HG03159 (cell line): ENCODE data around the gene TBC1D5.
"Not testable (repeated sequence)": the region's sequence is repeated elsewhere in the genome, so short reads cannot be mapped to it uniquely, and the experiment has no call there.

Source experiments
- ATAC-seq: cut with Tn5 transposase; IDR thresholded peaks from one replicate; pipeline ENCODE4 v1.9.1; 2021; ENCODE audit warnings: mild to moderate bottlenecking, moderate library complexity; ENCODE audit not compliant: unreplicated experiment

Gene TBC1D5

GRCh38 chr3:17742102-17742879 lies at the start of gene TBC1D5:
TSS of gene TBC1D5 (minus strand) at chr3:17742631. CDS start at chr3:17508570, 234,061 bp downstream.
- peak; percentile 86 for ATAC-seq

GRCh38 chr3:17783426-17783825 lies 41.0 kb upstream of the TBC1D5 start:
- ATAC-seq: no peak

DNA sequence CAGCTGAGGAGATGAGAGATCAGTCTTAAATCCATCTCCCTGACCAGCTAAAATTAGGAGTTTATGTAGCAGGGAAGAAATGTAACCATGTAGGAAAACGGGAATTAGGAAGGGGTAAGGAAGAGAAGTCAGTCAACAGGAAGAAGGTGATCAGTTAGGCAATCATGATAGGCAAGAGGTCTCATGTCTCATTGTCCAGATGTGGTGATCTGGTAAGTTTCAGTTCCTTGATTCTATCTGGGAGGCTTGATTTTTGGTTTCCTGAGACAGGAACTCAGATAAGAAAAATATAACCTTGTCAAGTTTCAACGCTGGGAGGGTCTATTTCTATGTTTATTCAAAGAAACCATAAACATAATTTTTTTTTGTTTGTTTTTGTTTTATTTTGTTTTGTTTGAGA lies 40.3 kb upstream of the TBC1D5 start:
- ATAC-seq: no peak

DNA sequence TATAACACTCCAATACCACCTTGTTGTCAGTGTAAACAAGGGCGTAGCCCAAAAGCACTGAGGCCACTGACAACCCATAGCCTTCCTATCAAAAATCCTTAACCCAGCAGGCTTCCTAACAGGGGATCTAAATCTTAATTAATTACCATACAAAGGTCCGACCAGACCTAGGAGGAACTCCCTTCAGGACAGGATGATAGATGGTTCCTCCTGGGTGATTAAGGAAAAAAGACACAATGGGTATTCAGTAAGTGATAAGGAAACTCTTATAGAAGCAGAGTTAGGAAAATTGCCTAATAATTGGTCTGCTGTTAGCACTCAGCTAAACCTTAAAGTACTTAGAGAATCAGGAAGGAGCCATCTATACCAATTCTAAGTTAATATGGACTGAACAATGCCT lies 37.9 kb upstream of the TBC1D5 start:
- not testable (repeated sequence) for ATAC-seq

DNA sequence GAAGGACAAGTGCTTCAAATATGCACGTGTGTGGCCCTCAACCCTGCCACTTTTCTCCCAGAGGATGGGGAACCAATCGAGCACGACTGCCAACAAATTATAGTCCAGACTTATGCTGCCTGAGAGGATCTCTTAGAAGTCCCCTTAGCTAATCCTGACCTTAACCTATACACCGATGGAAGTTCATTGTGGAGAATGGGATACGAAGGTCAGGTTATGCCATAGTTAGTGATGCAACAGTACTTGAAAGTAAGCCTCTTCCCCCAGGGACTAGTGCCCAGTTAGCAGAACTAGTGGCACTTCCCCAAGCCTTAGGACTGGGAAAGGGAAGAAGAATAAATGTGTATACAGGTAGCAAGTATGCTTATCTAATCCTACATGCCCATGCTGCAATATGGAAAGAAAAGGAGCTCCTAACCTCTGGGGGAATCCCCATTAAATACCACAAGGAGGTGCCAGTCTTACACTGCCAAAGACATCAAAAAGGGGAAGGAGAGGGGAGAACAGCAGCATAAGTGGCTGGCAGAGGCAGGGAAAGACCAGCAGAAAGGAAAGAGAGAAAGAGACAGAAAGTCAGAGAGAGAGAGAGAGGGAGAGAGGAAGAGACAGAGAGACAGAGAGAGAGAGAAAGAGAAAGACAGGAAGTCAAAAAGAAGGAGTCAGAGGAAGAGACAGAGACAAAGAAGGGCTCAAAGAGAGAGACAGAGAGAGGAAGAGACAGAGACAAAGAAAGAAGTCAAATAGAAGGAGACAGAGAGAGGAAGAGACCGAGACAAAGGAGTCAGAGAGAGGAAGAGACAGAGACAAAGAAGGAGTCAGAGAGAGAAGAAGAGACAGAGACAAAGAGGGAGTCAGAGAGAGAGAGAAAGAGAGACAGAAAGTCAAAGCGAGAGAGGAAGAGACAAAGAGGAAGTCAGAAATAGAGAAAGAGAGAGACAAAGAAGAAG lies 37.1 kb upstream of the TBC1D5 start:
- not testable (repeated sequence) for ATAC-seq

GRCh38 chr3:17777326-17777725 lies 34.9 kb upstream of the TBC1D5 start:
- not testable (repeated sequence) for ATAC-seq

DNA sequence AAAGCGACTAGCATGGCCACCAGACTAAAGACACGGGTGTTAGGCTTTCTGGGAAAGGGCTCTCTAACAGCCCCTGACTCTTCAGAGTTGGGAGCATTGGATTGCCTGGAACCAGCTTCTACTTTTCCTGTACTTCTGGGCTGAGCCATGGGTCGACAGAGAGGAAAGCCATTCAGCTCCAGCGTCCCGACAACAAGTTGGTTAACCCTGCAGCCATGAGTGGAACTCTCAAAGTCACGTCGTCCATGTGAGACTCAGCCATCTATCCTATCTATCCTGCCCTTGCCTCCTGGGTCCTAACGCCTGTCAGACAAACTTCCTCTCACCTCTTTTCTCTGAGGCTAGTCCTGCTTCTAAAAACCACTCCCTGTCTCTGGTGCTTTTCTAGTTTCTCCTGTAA lies 32.6 kb upstream of the TBC1D5 start:
- no peak for ATAC-seq

GRCh38 chr3:17774180-17774910 lies 31.9 kb upstream of the TBC1D5 start:
- not testable (repeated sequence) for ATAC-seq

DNA sequence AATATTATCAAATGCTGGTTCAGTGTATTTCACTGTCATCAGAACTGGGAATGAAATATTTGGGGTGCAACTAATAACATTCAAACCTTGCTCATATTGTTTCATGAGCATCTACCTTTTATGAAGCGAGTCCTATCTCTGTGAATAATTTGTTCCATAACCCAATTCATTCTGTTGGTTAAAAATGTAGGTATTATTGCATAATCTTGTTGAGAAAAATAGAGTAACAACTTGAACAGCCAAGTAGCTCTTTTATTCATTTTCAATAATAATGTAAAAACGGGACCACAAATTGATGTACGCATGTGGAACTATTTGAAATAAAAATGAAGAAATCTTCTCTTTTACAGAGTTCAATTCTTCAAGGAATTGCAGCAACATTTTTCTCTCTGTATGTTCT lies 30.1 kb upstream of the TBC1D5 start:
- no peak for ATAC-seq

DNA sequence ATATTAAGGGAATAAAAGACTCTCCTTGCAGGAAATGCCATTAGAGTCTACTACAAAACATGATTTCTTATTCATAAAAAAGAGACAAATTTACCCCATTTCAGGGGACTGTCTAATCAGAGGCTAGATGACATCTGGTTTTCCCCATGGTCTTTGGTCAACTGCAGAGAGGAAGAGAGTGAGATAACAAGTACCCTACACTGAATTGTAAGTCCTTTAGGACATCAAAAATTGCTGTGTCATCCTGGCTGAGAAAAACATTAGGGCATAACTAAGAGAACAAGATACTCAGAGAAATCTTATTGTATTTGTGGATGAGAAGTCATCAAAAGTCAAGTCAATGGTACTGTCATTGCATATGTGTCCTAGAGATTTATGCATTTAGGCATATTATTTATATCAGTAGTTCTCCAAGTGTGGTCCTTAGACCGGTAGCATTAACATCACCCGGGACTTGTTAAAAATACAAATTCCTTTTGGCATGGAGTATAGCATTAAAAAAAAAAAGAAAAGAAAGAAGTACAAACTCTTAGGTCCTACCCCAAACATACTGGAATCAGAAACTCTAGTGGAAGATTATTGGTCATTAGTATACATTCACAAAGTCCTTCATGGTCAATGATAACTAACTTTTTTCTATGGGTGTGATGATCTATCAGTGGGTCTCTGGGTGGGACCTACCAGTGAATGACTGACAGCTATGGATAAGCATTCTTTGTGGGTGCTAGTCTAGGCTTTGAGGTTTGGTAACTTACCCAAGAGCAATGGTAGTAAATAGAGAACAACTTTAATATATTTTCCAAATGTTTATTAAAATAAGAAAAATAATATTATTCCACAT lies 29.0 kb upstream of the TBC1D5 start:
- ATAC-seq: no peak

- ATAC-seq: no peak
Measured at GRCh38 chr3:17770682-17771081, 28.3 kb upstream of the TBC1D5 start.

- peak; percentile 83 for ATAC-seq
Measured at GRCh38 chr3:17765819-17766472, 23.5 kb upstream of the TBC1D5 start.

GRCh38 chr3:17761563-17761962 lies 19.1 kb upstream of the TBC1D5 start:
- no peak for ATAC-seq

GRCh38 chr3:17759901-17760300 lies 17.5 kb upstream of the TBC1D5 start:
- ATAC-seq: no peak

- peak; percentile 53 for ATAC-seq
Measured at GRCh38 chr3:17755836-17756235, 13.4 kb upstream of the TBC1D5 start.

GRCh38 chr3:17753632-17753992 lies 11.2 kb upstream of the TBC1D5 start:
- no peak for ATAC-seq

DNA sequence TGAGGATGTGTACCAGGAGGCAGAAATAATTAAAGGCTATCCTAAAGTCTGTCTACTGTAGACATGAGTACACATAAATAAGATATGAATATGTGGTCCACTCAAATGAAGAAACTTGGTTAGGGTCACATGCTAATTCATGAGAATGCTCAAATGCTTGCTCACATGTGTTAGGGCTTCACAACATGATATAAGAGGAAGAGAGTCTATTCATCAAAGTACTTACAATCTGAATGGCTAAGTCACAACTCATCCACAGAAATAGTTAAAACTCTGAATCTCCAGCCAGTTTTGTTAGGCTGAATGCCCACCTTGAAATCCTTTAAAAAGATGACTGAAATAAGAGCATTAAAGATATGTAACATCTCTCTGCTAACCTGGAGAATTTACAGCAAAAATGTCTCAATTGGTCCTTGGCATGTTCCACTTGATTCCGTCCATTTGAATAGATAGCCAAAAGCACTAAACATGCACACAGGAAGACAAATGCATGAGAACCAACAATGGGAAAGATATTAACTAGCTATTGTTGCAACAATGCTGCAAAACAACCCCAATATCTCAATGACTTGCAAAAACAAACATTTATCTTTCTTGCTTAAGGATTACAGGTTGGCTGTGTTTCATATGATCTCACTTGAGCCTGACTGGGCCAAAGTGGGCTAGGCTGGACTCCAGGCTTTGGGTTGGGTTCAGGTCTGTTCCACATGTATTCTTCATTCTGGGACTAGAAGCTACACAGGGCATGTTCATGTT lies 10.6 kb upstream of the TBC1D5 start:
- no peak for ATAC-seq

DNA sequence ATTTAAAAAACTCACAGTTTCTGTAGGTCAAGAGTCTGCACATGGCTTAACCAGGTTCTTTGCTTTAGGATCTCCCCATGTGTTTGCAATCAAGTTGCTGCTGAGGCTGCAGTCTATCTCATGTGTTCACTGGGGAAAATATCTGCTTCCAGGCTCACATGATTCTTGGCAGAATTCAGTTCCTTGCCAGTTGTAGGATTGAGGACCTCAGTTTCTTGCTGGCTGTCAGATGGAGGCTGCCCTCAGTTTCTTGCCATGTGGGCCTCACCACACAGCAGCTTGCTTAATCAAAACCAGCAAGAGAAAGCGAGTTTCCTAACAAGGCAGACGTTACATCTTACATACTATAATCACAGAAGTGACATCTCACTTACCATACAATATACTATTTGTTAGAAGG lies 10.0 kb upstream of the TBC1D5 start:
- no peak for ATAC-seq

DNA sequence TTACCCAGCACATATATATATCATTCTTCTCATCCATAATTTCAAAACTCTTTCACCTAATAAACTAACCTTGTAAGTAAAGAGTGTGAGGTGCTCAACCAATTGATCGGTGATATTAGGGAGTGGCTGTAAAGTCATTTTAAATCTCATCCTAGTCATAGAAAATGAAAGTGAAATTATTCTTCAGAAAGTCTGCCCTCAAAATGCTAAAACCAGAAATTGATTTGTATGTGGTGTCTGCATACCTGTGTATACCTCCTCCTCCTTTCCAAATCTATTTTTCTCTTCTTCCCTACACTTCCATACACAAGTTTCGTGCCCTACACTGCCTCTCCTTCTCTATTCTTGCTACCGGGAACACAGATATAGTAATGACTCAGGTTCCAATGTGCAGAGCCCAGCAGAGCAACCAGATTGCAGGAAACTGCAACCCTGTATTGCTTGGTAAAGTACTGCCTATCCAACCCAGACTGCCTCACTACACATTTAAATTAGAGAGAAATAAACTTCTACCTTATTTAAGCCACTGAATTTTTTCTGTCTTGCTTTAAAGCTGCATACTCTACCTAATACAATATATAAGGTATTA lies 7.4 kb upstream of the TBC1D5 start:
- peak; percentile 23 for ATAC-seq
